Stomach smooth muscle (tissue), 2 donors: Measurements from ENCODE around the gene NEU4.

ENCODE experiments used
- H3K27ac ChIP-seq: one replicate; pipeline ENCODE4 v1.7.0; 2013; ENCODE audit warnings: mild to moderate bottlenecking, low read length, inconsistent platforms
- H3K27me3 ChIP-seq, 2 donors: one replicate each; pipeline ENCODE4 v1.7.0; 2013; ENCODE audit warnings: low read length in 2 of 2; ENCODE audit not compliant: insufficient read depth in 2 of 2, control insufficient read depth in 1 of 2
- H3K36me3 ChIP-seq, 2 donors: one replicate each; pipeline ENCODE4 v1.7.0; 2013; ENCODE audit warnings: low read length in 2 of 2; ENCODE audit not compliant: control insufficient read depth in 2 of 2, insufficient read depth in 2 of 2
- H3K4me1 ChIP-seq: one replicate; pipeline ENCODE4 v1.7.0; 2013; ENCODE audit warnings: low read length; ENCODE audit not compliant: control insufficient read depth, insufficient read depth
- H3K4me3 ChIP-seq, 2 donors: one replicate each; pipeline ENCODE4 v1.7.0; 2013; ENCODE audit warnings: low read length in 2 of 2
- H3K9ac ChIP-seq, 2 donors: one replicate each; pipeline ENCODE4 v1.7.0; 2013; ENCODE audit warnings: low read length in 2 of 2, mild to moderate bottlenecking in 1 of 2
- H3K9me3 ChIP-seq, 2 donors: one replicate each; pipeline ENCODE4 v1.7.0; 2013; ENCODE audit warnings: low read length in 2 of 2; ENCODE audit not compliant: control insufficient read depth in 2 of 2
- donor health status: healthy.
- donor health status: Pancreatic carcinoma.

NEU4 gene

DNA sequence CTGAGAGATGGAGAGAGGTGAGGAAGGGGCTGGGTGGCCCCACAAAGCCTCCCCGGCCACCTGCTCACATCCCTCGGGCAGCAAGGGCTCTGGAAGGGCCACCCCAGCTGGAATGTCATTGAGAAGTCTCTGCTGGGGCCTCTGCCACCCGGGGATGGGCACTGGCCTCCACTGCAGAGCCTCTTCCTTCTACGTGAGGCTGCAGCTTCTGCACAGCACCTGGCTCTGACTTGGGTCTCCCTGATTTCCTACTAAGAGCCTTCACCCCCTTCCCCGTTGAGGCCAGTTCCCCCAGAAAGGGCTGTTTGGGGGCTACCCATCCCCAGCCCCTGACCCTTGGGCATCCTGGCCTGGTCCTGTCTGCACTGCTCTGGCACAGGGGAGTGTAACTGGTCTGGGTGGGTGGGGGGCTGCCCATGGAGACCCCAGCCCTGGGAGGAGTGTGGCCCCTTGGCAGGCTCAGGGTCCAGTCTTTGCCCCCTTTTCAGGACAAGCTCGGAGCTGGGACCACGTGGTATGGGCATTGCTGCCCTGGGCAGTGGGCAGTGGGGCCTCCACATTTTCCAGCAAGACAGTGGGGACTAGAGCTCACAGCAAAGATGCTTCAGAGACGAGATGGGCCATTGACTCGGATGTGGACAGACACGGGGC, 44.1 kb downstream of the NEU4 start:
- H3K9ac ChIP-seq: no peak overlapping the region
- no peaks in the 10 kb centered on the region for H3K36me3 ChIP-seq
- no peak overlapping the region for H3K4me3 ChIP-seq
- no peak overlapping the region for H3K27ac ChIP-seq
- H3K27me3 ChIP-seq: peaks cover 0 to 5% of the 10 kb centered on the region in 2 donors
- no peaks in the 10 kb centered on the region for H3K9me3 ChIP-seq
- no peaks in the 10 kb centered on the region for H3K4me1 ChIP-seq

DNA sequence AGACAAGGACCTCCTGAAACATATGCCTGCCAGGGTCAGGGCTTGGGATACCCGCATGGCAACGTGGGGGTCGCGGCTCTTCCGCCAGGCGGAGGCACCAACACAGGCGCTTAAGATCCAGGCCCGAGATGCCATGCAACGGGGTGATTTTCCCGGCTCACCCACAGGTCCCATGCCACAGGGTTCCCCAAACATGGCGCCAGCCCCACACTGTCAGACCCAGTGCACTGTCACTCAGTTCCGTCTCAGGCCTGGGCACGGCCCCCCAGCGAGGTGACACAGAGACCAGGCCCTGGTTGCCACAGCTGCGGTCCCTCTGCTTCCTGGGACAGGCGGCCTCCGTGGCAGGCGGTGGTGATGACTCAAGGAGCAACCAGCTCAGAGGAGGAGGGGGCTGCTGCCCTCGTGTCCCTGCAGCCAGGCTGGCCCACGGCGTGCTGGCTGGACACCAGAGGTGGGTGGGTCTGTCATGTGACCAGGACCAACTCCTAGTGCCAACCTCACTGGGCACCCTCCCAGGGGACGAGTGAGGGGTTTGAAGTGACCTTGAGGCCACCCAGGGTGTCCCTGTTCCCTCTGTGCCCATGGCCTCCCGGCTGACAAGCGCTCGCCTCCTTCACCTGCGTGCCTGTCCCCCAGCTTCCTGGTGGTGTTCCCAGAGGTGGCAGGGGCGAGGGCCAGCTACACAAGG, 44.8 kb downstream of the NEU4 start:
- Histone ChIP-seq H3K9me3 (no peaks in the 10 kb centered on the region), H3K4me1 (no peaks in the 10 kb centered on the region), H3K4me3 (no peak overlapping the region), H3K9ac (no peak overlapping the region), H3K36me3 (no peaks in the 10 kb centered on the region), H3K27me3 (peaks cover 0 to 5% of the 10 kb centered on the region in 2 donors), H3K27ac (no peak overlapping the region)

DNA sequence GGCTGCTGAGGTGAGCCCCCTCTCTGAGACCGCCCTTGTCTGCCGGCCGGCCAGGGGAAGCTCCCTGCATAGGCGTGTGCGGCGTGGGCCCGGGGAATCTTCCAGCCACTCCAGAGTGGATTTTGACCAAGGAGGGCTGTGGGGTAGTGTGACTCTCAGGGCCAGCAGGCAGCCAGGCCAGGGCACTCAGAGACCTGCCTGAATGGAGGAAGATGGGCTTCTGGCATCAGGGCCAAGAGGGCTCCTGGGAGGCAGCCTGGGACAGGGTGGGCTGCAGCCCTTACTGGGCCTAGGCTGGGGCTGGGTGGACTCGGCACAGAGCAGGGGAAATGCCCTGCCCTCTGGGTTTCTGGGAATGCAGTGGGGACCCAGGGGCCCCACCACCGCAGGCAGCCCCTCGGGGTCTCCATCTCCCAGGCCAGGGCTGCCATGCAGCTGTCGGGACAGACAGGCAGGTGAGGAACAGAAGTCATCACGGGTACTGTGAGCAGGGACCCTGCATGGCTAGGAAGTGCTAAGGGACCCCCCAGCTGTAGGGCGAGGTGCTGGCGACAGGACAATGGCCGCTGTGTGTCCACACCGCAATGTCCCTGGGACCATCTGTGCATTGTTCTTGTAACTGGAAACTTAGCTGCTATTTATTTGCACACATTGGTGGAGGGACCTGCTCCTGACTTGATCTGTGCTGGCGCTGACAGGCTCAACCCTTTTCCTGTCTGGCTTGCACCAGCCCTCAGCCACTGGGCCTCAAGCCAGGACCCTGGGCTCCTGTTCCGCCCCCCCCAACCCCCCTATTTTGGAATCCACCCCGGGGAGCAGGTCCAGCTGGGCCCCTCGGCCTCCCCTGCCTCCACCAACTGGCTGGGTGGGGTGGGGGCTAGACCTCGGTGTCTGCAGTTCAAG, 45.6 kb downstream of the NEU4 start:
- H3K27ac ChIP-seq: no peak overlapping the region
- peaks cover 5 to 7% of the 10 kb centered on the region in 2 donors for H3K27me3 ChIP-seq
- no peaks in the 10 kb centered on the region for H3K9me3 ChIP-seq
- no peaks in the 10 kb centered on the region for H3K4me1 ChIP-seq
- H3K9ac ChIP-seq: no peak overlapping the region
- H3K36me3 ChIP-seq: no peaks in the 10 kb centered on the region
- no peak overlapping the region for H3K4me3 ChIP-seq

DNA sequence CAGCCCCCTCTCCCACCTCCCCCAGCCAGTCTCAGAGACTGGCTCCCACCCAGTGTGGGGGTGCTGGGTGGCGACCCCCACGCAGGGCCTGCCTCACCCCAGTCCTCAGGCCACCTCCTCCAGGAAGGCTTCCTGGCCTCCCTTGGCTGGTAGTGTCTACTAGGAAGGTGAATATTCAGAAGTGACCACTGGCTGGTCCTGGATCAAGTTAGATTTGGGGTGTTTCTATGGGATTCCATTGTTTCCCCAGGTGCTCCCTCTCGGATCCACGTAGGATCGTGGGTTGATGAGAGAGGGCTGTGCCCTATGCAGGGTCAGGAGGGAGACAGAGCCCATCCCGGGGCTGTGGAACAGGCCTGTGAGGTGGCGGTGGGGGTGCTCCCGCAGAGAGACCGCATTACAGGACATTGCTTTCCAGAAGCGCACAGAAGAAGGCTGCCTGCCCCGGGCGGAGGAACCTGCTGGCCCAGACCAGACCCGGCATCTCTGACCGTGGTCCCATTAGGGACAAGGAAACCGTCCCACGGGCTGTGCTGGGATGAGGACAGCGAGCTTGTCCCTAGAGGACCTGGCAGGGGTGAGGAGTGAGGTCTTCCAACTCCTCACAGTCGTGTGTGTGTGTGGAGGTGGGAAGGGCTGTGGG, 46.4 kb downstream of the NEU4 start:
- Histone ChIP-seq H3K27me3 (peaks cover 5 to 10% of the 10 kb centered on the region in 2 donors), H3K9ac (no peak overlapping the region), H3K27ac (no peak overlapping the region), H3K9me3 (no peaks in the 10 kb centered on the region), H3K4me3 (no peak overlapping the region), H3K36me3 (no peaks in the 10 kb centered on the region), H3K4me1 (peaks cover 4% of the 10 kb centered on the region)

DNA sequence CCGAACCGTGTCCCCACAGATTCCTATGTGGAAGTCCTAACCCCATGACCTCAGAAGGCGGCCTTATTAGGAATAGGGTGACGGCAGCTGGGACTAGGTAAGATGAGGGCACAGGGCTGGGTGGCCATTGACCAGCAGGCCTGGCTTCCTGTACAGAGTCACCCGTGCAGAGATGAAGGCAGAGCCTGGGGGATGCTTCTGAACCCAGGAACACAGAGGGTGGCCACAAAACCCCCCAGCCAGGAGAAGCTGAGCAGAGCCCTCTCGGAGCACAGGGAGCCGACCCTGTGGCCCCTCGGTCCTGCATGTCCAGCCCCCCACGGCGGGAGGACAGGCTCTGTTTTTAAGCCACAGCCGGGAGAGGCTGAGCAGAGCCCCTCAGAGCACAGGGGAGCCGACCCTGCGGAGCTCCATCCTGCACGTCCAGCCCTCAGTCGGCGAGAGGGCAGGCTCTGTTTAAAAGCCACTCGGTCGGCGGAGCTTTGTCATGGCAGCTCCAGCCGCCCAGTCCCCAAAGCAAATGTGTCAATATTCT, 47.0 kb downstream of the NEU4 start:
- Histone ChIP-seq H3K4me3 (no peak overlapping the region), H3K36me3 (no peaks in the 10 kb centered on the region), H3K27ac (no peak overlapping the region), H3K4me1 (peaks cover 8% of the 10 kb centered on the region), H3K9ac (no peak overlapping the region), H3K9me3 (no peaks in the 10 kb centered on the region), H3K27me3 (peaks cover 5 to 14% of the 10 kb centered on the region in 2 donors)

DNA sequence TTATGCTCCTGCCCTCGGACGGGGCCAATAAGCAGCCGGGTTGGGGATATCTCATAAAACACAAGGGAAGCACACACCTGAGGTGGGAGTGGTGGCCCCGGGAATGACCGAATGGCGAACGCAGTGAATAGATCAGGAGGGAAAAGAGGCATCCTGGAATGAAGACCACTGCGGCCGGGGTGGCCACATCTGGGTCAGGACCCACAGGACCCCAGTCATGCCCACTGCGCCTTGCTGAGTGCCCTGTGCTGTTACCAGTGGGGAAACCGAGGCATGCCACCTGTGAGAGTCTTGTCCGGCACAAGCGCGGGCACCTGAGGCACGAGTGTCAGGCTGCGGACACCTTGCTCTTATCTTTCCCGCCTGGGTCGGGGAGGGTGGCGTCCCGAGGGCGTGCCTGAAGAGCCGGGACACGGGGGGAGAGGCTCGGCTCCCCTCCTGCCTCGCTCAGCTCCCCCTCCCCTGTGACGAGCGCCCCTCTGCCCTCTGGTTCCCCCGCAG, 48.1 kb downstream of the NEU4 start:
- no peak overlapping the region for H3K9ac ChIP-seq
- H3K27me3 ChIP-seq: peaks cover 8 to 23% of the 10 kb centered on the region in 2 donors
- no peak overlapping the region for H3K27ac ChIP-seq
- H3K36me3 ChIP-seq: no peaks in the 10 kb centered on the region
- no peak overlapping the region for H3K4me3 ChIP-seq
- H3K9me3 ChIP-seq: no peaks in the 10 kb centered on the region
- H3K4me1 ChIP-seq: peaks cover 8% of the 10 kb centered on the region

DNA sequence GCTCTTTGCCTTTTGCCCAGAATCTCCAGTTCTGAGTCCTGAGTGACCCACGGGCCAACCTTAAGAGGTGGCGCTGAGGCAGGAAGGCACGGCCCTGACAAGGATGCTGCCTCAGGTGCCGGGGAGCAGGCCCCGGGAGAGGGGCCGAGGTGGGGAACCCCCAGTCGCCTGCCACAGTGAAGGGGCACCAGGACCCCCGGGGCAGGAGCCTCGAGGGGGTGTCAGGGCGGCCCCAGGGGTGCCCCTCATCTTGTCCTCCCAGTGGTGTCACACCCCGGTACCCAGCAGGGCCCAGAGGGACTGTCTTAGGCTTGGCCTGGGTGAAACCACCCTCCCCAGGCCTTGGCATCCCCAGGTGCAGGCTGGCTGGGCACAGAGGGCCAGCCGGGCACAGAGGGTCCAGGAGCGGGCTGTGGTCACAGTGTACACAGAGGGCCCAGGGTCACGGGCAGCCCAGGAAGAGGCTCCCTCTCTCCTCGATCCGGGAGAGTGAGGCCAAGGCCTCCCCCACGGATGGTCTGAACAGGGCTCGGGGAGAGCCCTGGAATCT, 48.7 kb downstream of the NEU4 start:
- Histone ChIP-seq H3K9ac (no peak overlapping the region), H3K4me3 (no peak overlapping the region), H3K36me3 (no peaks in the 10 kb centered on the region), H3K9me3 (no peaks in the 10 kb centered on the region), H3K27me3 (peaks cover 10 to 25% of the 10 kb centered on the region in 2 donors), H3K27ac (no peak overlapping the region), H3K4me1 (peaks cover 8% of the 10 kb centered on the region)

DNA sequence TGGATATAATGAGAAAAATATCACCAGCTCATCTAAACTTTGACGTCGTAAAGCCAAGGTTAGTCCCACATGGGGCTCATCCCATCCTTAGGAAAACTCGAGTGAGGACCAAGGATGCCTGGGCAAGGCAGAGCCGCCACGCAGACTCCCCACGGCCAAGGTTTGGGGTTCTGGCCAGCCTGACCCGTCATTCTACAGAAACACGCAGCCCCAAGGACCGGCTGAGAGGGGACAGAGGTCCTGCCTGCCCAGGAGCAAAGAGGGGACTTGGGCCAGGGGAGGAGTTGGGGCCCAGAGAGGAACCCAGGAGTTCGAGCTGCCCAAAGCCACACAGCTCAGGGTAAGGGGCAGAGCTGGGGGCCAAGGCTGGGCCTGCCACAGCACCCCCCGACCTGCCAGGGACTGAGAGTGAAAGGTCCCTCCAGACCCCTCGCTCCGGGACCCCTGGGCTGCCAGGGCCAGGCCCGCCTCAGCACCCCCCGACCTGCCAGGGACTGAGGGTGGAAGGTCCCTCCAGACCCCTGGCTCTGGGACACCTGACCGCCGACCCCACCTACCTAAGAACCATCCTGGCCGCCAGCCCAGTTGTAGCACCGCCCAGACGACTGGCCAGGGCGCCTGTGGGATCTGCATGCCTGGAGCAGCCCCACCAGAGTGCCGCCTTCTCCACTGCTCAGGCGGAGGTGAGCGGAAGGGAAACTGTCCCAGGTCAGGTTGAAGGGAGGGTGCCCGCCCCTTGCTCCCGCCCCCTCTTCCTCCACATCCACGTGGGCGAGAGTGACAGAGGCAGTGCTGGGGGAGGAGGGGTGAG, 49.4 kb downstream of the NEU4 start, which contains the start of gene PDCD1:
TSS of gene PDCD1 (minus strand) at position 689 of the 811 bp plus-strand sequence. CDS start at position 633, 56 bp downstream.
- Histone ChIP-seq H3K27ac (no peak within 1 kb of the TSS), H3K36me3 (no peaks in the 10 kb centered on the region), H3K9ac (no peak within 1 kb of the TSS), H3K4me1 (peaks cover 10% of the 10 kb centered on the region), H3K27me3 (peaks cover 18 to 31% of the 10 kb centered on the region in 2 donors), H3K9me3 (no peaks in the 10 kb centered on the region), H3K4me3 (peak within 1 kb of the TSS in 1 of 2 donors; percentile 52)

DNA sequence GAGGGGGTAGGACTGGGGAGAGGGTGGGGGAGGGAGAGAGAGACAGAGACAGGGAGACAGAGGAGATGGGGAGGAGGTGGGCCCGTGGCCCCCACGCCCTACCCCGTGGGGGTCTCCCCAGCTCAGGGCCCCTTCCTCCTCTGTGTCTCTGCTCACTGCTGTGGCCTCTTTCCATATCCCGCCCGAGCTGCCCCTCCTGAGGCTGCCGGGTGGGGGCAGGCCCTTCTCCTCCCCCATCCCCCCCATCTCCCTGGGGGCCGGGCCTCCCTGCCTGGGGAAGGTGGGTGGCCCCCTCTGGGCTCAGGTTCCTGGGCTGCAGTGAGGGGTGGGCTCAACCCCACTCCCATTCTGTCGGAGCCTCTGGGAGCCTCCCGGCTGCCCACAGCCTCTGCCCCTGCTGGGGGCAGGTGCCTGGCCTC, 50.0 kb downstream of the NEU4 start:
- no peak overlapping the region for H3K27ac ChIP-seq
- H3K4me3 ChIP-seq: no peak overlapping the region
- no peaks in the 10 kb centered on the region for H3K36me3 ChIP-seq
- H3K27me3 ChIP-seq: peaks cover 21 to 33% of the 10 kb centered on the region in 2 donors
- no peaks in the 10 kb centered on the region for H3K9me3 ChIP-seq
- H3K4me1 ChIP-seq: peaks cover 12% of the 10 kb centered on the region
- no peak overlapping the region for H3K9ac ChIP-seq
